ENCODE measurements around the gene GPD2.

Gene GPD2

DNA sequence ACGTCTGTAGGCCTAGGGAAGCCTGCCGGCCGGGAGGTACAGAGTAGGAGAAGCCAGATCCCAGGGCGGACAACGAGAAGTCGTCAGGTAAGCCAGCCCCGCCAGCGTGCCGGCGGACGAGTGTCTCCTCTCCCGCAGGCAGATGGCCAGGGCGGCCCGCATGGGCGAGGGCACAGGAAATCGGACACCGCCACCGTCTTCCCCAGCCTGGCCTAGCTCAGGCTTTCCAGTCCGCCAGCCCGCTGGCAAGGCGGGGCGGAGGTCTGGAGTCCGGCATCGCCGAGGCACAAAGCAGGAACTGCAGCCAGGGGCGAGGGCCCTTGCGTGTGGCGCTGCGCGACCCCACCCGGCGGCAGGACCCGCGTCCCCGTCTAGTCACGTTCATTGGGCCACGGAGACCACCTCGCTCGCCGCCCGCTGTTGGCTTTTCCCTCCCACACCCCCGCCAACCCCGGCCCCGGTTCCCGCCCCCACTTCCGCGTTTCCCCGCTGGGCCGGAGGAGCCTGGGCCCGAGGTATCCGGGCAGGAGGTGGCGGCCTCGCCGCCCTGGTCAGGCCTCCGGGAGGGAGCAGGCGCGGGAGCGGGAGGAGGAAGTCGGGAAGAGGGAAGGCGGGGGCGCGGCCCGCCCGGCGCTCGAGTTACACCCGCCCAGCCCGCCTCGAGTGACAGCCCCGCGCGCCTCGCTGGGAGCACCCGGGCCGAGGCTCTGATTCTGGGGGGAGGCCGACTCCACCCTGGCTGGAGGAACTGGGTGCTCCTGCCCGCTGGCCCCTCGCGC, at the start of gene GPD2:
Gene GPD2 (plus strand): TSS at position 662 of the 779 bp plus-strand sequence. CDS start 39,727 bp downstream, outside the sequence.
- peak within 1 kb of the TSS; percentile 97 for H3K4me3 ChIP-seq
- DNase-seq (ENCODE audit: low spot score): peak; percentile 95
- TF ChIP-seq, protein P1, sequence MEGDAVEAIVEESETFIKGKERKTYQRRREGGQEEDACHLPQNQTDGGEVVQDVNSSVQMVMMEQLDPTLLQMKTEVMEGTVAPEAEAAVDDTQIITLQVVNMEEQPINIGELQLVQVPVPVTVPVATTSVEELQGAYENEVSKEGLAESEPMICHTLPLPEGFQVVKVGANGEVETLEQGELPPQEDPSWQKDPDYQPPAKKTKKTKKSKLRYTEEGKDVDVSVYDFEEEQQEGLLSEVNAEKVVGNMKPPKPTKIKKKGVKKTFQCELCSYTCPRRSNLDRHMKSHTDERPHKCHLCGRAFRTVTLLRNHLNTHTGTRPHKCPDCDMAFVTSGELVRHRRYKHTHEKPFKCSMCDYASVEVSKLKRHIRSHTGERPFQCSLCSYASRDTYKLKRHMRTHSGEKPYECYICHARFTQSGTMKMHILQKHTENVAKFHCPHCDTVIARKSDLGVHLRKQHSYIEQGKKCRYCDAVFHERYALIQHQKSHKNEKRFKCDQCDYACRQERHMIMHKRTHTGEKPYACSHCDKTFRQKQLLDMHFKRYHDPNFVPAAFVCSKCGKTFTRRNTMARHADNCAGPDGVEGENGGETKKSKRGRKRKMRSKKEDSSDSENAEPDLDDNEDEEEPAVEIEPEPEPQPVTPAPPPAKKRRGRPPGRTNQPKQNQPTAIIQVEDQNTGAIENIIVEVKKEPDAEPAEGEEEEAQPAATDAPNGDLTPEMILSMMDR (IDR thresholded peaks at IDR 0.05): no peak
- H3K27ac ChIP-seq: peak within 1 kb of the TSS; percentile 89 to 100

DNA sequence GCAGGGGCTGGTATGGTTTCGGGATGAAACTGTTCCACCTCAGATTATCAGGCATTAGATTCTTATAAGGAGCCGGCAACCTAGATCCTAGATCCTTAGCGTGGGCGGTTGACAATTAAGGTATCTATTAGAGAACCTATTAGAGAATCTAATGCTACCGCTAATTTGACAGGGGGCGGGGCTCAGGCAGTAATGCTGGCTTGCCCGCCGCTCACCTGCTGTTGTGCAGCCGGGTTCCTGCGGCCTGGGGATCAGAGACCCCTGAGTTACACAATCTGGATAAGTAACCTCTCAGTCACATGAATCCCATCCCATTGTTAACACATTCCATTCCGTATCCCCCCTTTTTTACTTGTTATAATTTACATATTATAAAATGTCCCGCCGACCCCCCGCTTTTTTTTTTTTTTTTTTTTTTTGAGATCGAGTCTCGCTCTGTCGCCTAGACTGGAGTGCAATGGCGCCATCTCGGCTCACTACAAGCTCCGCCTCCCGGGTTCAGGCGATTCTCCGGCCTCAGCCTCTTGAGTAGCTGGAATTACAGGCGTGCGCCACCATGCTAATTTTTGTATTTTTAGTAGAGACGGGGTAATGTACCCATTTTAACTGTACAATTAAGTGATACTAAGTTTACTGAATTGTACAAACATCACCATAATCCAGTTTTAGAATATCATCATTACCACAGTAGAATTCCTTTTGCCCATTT, 42.0 kb upstream of the GPD2 start:
- TF ChIP-seq, protein P1 (IDR thresholded peaks at IDR 0.05): no peak
- DNase-seq (ENCODE audit: low spot score): no peak
- H3K27ac ChIP-seq: no peak overlapping the region
- no peak overlapping the region for H3K4me3 ChIP-seq

DNA sequence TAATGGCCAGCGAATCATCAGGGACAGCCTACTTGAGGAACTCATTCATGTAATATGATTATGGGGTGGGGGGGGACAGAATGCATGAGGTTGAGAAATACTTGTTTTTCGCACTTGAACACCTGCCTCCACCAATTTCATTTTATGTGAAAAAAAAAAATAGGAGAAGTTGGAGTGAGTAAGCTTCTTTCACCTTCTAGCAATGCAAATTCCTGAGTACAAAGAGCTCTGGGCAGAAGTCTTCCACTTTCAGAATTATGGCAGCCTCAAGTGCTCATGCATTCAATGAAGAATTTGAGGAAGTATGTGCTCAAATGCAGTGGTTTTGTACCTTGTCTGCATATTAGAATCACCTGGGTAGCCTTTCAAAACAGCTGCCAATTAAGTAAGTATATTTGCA, 40.1 kb upstream of the GPD2 start:
- H3K4me3 ChIP-seq: no peak overlapping the region
- DNase-seq (ENCODE audit: low spot score): no peak
- no peak overlapping the region for H3K27ac ChIP-seq
- TF ChIP-seq, protein P1 (IDR thresholded peaks at IDR 0.05): no peak

DNA sequence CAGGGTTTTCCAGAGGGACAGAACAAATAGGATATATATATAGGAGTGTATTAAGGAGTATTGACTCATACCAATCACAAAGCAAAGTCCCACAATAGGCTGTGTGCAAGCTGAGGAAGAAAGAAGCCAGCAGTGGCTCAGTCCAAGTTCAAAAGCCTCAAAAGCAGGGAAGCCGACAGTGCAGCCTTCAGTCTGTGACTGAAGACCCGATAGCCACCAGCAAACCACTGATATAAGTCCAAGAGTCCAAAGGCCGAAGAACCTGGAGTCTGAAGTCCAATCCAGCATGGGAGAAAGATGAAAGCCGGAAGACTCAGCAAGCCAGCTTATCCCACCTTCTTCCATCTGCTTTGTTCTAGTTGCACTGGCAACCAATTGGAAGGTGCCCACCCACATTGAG, 39.0 kb upstream of the GPD2 start:
- H3K27ac ChIP-seq: no peak overlapping the region
- TF ChIP-seq, protein P1 (IDR thresholded peaks at IDR 0.05): no peak
- no peak overlapping the region for H3K4me3 ChIP-seq
- DNase-seq (ENCODE audit: low spot score): no peak

DNA sequence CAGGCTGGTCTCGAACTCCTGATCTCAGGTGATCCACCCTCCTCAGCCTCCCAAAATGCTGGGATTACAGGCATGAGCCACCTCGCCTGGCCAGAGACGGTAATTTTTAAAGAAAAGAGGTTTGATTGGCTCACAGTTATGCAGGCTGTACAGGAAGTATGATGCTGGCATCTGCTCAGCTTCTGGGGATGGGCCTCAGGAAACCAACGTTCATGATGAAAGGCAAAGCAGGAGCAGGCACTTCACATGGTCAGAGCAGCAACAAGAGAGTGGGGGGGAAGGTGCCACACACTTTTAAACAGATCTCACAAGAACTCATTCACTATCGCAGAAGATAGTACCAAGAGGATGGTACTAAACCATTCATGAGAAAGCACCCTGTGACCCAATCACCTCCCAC, 38.0 kb upstream of the GPD2 start:
- DNase-seq (ENCODE audit: low spot score): no peak
- no peak overlapping the region for H3K27ac ChIP-seq
- H3K4me3 ChIP-seq: no peak overlapping the region
- TF ChIP-seq, protein P1 (IDR thresholded peaks at IDR 0.05): no peak

DNA sequence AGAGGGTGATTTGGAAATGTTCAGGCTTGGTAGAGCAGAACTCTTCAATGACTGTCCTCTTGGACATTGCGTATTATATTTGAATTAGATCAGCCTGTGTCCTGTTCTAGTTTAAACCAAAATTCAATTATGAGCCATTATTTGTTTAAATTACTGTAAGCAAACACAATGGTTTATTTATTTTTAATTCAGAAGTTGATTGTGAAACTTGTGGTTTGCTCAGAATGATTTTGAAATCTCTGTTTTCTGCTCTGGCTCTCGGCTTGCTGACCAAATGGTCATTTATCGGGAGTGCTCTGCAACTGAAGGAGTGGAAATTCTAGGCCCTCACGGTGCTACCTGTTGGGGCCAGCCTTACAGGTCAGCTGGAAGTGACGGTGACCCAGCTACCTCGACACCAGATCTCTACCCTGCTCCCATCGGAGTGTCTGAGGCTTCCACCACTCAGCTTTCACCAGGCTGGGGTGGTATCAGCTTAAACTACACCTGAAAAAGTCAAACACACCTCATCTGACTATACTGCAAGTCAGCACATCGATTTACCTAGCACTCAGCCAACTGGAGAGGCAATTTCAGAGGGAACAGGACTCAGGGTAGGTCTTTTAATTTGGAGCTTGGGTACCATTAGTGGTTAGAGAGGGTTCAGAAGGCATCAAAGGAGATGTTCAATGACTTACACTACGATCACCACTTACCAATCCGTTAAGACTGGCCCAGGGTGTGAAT, 36.8 kb upstream of the GPD2 start:
- H3K27ac ChIP-seq: peak overlapping the region; percentile 93 to 96
- no peak for DNase-seq (ENCODE audit: low spot score)
- TF ChIP-seq, protein P1 (IDR thresholded peaks at IDR 0.05): no peak
- H3K4me3 ChIP-seq: peak overlapping the region; percentile 79
